HG02610 (cell line): ENCODE measurements around the gene CELF5.
"Not testable (repeated sequence)": the region's sequence is repeated elsewhere in the genome, so short reads cannot be mapped to it uniquely, and the experiment has no call there.

Source experiments
- ATAC-seq: cut with Tn5 transposase; IDR thresholded peaks from one replicate; pipeline ENCODE4 v1.9.1; 2021; ENCODE audit warnings: mild to moderate bottlenecking, moderate library complexity; ENCODE audit not compliant: unreplicated experiment

CELF5 gene

DNA sequence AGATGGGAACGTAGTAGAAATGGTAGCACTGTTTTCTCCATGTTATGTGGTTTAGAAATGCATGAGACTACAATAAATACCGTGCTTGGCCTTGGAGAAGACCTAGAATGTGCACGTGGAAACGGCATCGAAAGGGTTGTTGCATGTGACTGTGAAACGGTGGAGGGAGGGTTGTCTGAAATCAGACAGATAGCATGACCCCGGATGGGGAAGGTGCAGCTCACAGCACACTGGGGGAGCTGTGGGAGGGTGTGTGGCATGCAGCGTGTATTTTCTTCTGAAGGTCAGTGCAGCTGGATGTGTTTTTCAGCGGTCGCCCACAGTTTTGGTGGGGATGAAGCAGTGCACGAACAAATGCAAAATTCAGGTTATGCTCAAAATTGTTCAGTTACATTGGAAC lies 63.4 kb downstream of the CELF5 start:
- ATAC-seq, result no peak

DNA sequence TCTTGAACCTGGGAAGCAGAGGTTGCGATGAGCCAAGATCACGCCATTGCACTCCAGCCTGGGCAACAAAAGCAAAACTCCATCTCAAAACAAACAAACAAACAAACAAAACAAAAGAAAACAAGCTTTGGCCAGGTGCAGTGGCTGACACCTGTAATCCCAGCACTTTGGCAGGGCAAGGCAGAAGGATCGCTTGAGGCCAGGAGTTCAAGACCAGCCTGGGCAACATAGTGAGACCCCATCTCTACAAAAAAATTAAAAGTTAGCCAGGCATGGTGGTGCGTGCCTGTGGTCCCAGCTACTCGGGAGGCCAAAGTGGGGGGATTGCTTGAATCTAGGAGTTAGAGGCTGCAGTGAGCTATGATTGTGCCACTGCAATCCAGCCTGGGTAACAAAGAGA lies 64.0 kb downstream of the CELF5 start:
- not testable (repeated sequence) for ATAC-seq

DNA sequence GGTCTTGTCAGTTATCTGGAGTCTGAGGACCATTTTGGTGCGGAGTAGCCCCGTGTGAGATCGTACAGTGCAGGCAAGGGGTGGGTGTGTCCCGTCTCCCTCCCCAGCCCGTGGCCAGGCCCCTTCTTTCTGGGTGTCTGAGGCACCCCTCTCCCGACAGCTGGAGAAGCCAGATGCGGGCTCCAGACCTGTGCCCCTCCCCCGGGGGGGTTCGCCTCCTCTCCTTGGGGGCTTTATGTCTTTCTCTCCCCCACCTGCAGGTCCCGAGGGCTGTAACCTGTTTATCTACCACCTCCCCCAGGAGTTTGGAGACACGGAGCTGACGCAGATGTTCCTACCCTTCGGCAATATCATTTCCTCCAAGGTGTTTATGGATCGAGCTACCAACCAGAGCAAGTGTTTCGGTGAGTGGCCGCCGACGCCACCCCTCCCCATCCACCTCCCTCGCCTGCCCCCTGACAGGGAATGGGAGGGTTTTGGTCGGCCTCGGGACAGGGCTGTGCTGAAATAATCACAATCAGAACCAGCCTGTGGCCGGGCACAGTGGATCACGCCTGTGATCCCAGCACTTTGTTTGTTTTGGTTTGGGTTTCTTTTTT lies 65.6 kb downstream of the CELF5 start:
- no peak for ATAC-seq

DNA sequence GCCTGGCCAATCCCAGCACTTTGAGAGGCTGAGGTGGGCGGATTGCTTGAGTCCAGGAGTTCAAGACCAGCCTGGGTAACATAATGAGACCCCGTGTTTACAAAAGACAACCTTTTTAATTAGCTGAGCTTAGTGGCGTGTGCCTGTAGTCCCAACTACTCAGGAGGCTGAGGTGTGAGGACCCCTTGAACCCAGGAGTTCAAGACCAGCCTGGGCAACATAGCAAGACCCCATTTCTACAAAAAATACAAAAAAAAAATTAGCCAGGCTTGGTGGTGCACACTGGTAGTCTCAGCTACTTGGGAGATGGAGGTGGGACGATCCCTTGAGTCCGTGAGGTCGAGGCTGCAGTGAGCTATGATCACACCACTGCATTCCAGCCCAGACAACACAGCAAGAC lies 66.4 kb downstream of the CELF5 start:
- not testable (repeated sequence) for ATAC-seq

DNA sequence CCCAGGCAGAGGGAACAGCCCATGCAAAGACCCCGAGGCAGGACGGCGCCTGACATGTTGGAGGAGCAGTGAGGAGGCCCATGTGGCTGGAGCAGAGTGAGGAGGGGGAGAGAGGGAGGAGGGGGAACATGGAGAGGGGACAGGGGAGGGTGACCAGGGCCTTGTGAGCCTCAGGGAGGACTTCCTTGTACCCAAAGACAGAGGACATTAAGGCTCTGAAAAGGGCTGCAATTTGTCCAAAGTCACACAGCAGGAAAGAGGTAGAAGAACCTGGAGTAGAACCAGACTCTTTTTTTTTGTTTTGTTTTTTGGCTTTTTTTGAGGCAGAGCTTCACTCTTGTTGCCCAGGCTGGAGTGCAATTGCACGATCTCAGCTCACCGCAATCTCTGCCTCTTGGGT lies 67.2 kb downstream of the CELF5 start:
- ATAC-seq, result no peak

DNA sequence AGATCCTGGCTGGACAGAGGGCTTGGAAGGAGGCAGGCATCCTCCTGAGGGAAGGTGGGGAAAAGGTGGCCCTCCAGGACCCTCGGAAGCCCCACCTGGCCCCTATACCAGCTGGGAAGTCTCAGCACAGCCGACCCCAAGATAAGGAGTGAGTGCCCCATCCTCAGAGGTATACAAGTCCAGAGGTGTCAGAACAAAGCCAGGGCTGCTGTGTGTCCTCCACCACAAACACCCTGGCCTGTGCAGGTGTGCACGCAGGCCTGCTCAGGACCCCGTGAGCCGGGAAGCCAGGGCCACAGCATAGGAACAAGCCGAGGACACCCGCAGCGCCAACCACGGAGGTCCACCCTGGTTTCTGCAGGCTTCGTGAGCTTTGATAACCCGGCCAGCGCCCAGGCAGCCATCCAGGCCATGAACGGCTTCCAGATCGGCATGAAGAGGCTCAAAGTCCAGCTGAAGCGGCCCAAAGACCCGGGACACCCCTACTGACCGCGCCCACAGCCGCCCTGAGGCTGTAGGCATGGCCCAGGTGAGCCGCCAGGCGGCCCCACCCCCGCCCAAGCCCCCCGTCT lies 68.6 kb downstream of the CELF5 start:
- no peak for ATAC-seq

DNA sequence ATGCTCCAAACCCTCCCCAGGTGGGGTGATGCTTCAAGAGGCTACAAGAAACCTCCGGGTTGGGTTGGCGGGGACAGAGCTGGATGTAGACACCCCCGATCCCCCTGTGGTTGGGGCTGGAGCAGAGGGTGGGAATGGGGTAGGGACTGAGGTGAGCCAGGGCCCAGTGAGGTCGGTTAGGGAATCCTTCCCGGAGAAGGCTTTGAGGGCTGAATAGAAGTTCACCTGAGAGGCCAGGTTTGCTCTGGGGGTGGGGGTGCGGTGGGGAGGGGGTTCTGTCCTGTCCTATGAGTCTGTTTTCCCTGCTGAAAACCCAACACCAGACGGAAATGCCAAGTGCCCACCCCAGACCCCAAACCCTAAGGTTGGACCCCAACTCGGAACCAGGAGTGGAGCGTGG lies 69.1 kb downstream of the CELF5 start:
- no peak for ATAC-seq

DNA sequence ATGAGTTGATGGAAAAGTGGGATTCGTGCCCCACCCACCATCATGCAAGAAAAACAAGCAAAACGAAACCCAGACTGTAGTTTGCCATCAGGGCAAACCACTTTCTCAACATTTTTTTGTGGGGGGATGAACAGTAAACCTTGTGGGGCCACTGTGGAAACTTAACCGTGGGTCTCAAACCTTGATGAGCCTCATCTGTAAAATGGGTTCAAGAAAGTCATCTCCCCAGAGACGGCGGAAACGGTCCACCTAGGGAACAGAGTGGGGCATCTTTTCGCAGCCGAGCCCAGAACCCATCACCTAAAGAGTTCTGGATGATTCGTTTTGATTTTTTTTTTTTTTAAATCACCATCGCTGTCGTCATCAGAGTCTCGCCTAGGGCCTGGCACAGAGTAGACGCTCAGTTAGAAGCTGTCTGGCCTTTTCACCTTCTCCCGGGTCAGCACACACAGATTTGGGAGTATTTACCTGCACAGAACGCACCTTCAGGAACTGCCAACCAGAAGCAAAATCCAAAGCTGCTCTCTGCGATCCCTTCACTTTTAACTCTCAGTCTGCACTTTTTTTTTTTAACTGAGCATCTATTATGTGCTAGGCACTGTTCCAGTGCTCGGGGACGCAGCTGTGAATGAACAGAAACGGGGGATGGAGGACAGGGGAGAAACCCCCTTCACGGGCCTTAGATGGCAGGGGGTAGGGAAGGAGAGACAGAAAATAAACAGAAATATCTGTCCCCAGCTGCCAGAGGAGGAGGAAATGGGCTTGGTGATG lies 69.8 kb downstream of the CELF5 start:
- ATAC-seq, result no peak

DNA sequence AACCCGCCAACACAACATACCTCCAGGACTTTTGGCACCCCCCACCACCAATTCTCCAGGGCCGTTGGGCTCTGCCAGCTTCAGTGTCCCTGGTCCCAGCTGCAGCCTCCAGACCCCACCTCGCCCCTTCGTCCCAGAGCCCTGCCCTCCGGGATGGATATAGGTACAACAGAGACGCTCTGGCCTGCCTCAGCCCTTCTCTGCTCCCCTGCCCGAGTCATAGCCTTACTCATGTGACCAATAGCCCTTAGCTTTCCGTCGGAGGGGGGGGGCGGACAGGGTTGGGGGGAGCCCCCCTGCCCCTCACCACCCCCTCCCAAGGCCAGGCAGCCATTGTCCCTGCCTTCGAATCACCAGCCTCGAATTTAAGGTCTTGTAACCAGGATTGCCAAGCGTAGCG lies 71.1 kb downstream of the CELF5 start:
- ATAC-seq, result no peak

DNA sequence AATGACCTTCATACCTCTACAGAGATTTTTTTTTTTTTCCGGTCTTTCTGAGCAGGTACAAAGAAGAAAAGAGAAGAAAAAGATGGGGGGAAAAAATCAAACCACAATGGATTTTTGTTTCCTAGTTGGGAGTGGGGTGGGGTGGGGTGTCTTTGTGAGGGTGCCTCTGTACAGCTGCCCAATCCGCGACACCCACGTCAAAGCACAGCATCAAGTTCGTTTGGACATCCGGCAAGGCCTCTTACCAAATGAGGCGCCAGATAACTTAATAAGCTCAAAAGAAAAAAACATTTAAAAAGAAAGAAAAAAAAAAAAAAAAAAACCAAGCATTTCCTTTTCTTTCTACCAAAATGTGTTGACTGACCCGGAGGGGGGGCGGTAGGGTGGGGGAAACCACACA lies 71.6 kb downstream of the CELF5 start:
- no peak for ATAC-seq

DNA sequence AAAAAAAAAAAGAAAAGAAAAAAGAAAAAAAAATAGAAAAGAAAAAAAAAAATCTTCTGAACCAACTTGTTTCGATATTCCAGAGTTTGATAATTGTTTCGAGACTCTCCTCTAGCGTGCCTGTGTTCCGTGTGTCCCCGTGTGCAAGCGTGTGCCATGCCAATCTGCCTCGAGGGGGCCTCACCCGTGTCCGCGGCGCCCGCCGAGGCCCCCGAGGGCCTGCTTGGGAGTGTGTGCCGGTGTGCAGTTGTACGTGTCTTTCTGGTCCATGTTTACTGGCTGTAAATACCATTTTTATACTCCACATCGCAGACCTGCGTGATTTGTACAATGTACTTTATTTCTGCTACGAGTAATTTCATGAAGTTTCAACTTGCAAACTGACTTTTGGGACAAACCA lies 72.0 kb downstream of the CELF5 start:
- no peak for ATAC-seq

DNA sequence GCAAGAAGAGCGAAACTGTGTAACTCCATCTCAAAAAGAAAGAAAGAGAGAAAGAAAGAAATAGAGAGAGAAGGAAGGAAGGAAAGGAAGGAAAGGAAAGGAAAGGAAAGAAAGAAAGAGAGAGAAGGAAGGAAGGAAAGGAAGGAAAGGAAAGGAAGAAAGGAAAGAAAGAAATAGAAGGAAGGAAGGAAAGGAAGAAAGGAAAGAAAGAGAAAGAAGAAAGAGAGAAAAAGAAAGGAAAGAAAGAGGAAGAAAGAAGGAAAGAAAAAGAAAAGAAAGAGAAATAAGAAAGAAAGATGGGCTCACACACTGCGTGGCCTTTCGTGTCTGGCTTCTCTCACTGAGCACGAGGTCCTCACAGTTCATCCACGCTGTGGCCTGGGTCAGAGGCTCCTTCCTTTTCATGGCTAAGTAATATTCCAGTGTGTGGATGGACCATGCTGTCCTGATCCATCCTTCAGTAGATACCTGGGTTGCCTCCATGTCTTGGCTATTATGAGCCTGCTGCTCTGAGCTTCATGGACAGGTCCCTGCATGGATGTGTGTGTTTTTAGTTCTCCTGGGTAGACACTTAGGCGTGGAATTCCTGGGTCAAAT lies 74.5 kb downstream of the CELF5 start:
- no peak for ATAC-seq

DNA sequence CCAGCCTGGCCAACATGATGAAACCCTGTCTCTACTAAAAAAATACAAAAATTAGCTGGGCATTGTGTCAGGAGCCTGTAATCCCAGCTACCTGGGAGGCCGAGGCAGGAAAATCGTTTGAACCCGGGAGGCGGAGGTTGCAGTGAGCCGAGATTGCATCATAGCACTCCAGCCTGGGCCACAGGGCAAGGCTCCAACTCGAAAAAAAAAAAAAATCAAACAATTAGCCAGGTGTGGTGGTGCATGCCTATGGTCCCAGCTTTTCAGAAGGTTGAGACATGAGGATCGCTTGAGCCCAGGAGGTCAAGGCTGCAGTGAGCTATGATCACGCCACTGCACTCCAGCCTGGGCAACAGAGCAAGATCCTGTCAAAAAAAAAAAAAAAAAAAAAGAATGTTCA lies 76.1 kb downstream of the CELF5 start:
- ATAC-seq, result not testable (repeated sequence)

DNA sequence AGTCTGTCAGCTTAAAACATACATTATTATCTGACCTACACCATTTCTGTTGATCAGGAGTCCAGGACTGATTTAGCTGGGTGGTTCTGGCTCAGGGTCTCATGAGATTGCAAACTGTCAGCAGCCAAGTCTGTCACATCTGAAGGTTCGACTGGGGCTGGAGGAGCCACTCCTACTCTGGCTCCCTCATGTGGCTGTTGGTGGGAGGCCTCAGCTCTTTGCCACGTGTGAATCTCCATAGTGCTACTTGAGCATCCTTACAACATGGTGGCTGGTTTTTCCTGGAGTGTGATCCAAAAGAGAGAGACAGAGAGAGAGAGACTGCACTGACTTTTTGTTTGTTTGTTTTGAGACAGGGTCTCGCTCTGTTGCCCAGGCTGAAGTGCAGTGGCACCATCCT lies 78.3 kb downstream of the CELF5 start:
- no peak for ATAC-seq

DNA sequence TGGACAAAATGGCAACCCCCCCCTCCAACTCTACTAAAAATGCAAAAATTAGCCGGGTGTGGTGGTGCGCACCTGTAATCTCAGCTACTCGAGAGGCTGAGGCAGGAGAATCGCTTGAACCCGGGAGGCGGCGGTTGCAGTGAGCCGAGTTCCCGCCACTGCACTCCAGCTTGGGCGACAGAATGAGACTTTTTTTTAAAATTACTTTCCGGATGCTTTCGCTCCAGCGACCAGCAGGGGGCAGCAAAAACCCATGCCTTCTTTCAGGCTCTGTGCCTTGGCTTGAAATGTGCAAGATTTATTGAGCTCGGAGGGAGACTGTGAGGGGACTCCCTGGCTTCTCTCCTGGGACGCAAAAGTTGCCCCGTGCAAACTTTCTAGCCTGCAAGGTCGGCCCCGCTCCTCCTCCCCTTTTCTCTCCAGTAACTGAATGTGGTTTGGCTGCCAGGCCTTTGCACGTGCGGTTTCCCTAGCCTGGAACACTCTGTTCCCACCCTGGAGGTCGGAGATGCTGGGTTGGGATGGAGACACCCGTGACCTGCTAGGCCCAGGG lies 80.5 kb downstream of the CELF5 start:
- ATAC-seq, result no peak

DNA sequence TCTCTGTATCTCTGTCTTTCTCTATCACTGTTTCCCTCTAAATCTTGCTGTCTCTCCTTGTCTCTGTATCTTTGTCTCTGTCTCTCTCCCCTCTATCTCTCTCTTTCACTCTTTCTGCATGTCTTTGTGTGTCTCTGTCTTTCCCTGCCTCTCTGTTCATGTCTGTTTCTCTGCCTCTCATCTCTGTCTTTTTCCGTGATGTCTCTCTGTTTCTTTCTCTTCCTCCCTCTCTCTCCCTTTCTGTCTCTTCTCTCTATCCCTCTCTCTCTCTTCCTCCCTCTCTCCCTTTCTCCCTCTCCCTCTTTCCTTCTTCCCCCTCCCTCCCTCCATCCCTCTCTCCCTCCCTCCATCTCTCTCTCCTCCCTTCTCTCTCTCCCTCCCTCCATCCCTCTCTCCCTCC lies 85.3 kb downstream of the CELF5 start:
- ATAC-seq, result no peak

DNA sequence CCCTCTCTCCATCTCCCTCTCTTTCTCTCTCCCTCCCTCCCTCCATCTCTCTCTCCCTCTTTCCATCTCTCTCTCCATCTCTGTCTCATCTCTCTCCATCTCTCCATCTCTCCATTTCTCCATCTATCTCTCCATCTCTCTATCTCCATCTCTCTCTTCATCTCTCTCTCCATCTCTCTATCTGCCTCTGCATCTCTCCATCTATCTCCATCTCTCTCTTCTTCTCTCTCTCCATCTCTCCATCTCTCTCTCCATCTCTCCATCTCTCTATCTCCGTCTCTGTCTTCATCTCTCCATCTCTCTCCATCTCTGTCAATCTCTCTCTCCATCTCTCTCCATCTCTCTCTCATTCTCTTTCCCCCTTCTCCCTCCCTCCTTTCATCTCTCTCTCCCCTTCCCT lies 85.8 kb downstream of the CELF5 start:
- ATAC-seq, result no peak

DNA sequence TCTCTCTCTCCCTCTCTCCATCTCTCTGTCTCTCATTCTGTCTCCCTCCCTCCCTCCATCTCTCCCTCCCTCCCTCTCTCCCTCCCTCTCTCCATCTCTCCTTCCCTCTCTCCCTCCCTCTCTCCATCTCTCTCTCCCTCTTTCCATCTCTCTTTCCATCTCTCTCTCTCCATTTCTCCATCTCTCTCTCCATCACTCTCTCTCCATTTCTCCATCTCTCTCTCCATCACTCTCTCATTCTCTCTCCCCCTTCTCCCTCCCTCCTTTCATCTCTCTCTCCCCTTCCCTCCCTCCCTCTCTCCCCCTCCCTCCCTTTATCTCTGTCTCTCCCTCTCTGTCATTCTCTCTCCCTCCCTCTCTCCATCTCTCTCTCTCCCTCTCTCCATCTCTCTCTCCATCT lies 86.2 kb downstream of the CELF5 start:
- ATAC-seq, result no peak

DNA sequence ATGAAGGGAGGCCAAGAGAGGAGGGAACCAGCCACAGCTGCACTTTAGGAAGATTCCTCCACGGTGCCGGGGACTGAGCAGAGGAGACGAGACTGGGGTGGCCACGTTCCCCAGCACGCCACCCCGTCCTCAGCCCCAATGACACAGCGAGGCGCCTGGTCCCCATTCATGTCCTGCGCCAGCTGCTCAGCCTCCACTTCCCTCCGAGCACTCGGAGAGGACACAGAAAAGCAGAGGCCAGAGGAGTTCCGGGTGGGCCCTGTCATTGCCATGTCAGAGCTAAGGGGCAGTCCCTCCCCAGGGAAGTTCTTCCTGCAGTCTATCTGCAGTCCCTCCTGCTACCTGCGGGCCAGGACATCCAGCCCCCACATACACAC lies 88.7 kb downstream of the CELF5 start:
- ATAC-seq, result no peak

DNA sequence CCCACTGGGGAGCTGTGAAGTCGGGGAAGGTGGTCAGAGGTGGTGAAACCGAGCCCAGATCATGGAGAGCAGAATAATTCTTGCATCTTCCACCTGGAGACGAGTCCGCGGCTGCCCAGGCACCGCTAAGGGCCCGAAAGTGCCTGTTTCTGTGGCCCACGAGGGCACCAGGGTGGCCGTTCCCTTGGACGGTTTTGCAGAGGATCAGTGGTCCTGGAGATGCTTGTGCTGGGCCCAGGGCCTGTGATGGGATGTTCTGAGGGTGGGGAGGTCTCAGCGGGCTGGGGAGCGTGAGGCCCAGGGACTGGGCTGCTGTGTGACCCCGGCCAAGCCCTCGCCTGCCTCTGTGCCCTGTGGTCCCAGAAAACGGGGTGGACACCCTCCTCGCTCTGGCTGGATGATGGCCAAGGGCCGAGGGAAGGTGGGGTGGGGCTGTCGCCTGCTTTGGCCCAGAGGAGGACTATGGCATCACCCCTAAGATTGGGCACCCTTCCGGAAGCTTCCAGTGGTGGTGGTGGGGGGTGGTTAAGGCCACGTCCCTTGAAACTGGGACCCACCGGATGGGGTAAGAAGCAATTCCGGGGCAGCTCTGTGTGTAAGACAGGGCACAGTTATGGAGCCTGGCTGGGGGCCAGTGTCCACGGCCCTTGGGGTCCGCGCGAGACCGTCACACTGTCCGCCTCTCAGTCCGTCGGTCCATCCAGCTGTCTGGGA lies 90.7 kb downstream of the CELF5 start:
- ATAC-seq, result no peak

DNA sequence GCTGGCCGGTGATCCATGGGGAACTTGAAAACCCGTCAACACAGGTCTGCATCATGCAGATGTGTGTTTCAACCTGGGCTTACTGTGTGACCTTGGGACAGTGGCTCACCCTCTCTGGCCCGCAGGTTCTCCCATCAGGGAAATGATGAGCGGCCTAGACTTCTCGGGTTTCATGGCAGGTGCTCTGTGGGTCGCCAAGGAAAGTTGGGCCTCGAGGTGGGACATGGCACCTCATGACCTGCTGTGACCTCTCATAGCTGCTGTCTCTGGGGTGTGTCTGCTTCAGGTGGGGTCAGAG lies 91.2 kb downstream of the CELF5 start:
- ATAC-seq, result no peak
